GM21381 (cell line): ENCODE measurements around the gene KIF21B.
A peak's percentile ranks its signal among the peaks of the same experiment; 100 is the strongest.

ENCODE experiments used
- ATAC-seq: cut with Tn5 transposase; IDR thresholded peaks from one replicate; pipeline ENCODE4 v1.9.1; 2021; ENCODE audit warnings: mild to moderate bottlenecking, moderate library complexity; ENCODE audit not compliant: unreplicated experiment

The KIF21B gene

GRCh38 chr1:201049248-201049831 is 25.8 kb upstream of the KIF21B start:
- ATAC-seq: no peak

- ATAC-seq: no peak
Measured at GRCh38 chr1:201048521-201048920, 25.0 kb upstream of the KIF21B start.

- ATAC-seq: no peak
Measured at GRCh38 chr1:201044119-201044518, 20.6 kb upstream of the KIF21B start.

GRCh38 chr1:201042779-201043461 is 19.4 kb upstream of the KIF21B start:
- peak; percentile 65 for ATAC-seq

GRCh38 chr1:201041011-201041410 is 17.5 kb upstream of the KIF21B start:
- ATAC-seq: no peak

- no peak for ATAC-seq
Measured at GRCh38 chr1:201039876-201040275, 16.4 kb upstream of the KIF21B start.

- ATAC-seq: no peak
Measured at GRCh38 chr1:201039418-201039817, 15.9 kb upstream of the KIF21B start.

- ATAC-seq: no peak
Measured at GRCh38 chr1:201038186-201038876, 14.8 kb upstream of the KIF21B start.

- ATAC-seq: no peak
Measured at GRCh38 chr1:201036188-201036842, 12.8 kb upstream of the KIF21B start.

GRCh38 chr1:201034671-201035070 is 11.2 kb upstream of the KIF21B start:
- ATAC-seq: no peak

GRCh38 chr1:201032408-201032807 is 8.9 kb upstream of the KIF21B start:
- ATAC-seq: no peak

- no peak for ATAC-seq
Measured at GRCh38 chr1:201028461-201028889, 5.0 kb upstream of the KIF21B start.

- no peak for ATAC-seq
Measured at GRCh38 chr1:201026836-201027235, 3.3 kb upstream of the KIF21B start.

GRCh38 chr1:201026234-201026633 is 2.7 kb upstream of the KIF21B start:
- ATAC-seq: no peak

- no peak for ATAC-seq
Measured at GRCh38 chr1:201025571-201026002, 2.1 kb upstream of the KIF21B start.

GRCh38 chr1:201024625-201024998 is 1.1 kb upstream of the KIF21B start:
- no peak for ATAC-seq

- no peak for ATAC-seq
Measured at GRCh38 chr1:201023920-201024624, 558 bp upstream of the KIF21B start.

GRCh38 chr1:201022820-201023516 is 546 bp downstream of the KIF21B start:
- no peak for ATAC-seq

- no peak for ATAC-seq
Measured at GRCh38 chr1:201022493-201022819, 1.1 kb downstream of the KIF21B start.

GRCh38 chr1:201021630-201022492 is 1.7 kb downstream of the KIF21B start:
- ATAC-seq: no peak
